Right lobe of liver (tissue), 6 donors: Measurements from ENCODE around the gene PODXL2. TPM values are rescaled to one million over a fixed set of nuclear protein-coding genes. Genes with fewer than 3 reads are reported as not detected.

Experiments
- ATAC-seq, 4 donors: fragments of 200-7000 bp; cut with Tn5 transposase; one replicate each; pipeline ENCODE4 v1.9.1; 2020; ENCODE audit warnings: mild to moderate bottlenecking in 4 of 4, moderate library complexity in 4 of 4
- DNase-seq, 3 donors: peaks; one replicate each; pipeline ENCODE4 v3.0.0-alpha.2; 2020
- H3K27ac ChIP-seq, 3 donors: fragments of 200-600 bp; one replicate each; pipeline ENCODE4 v1.8.0; 2022
- H3K27me3 ChIP-seq, 2 donors: fragments of 200-600 bp; one replicate each; pipeline ENCODE4 v1.8.0; 2022
- H3K36me3 ChIP-seq, 4 donors: fragments of 200-600 bp; sonication (generic) in 1 of 4; one replicate each; pipeline versions ENCODE4 v1.5.1 to v1.8.0; 2017 to 2022; ENCODE audit warnings: control low read depth in 1 of 4
- H3K4me1 ChIP-seq, 4 donors: fragments of 200-600 bp; sonication (generic) in 1 of 4; one replicate each; pipeline versions ENCODE4 v1.5.1 to v1.8.0; 2017 to 2022; ENCODE audit warnings: control low read depth in 1 of 4
- H3K4me3 ChIP-seq, 3 donors: fragments of 200-600 bp; one replicate each; pipeline ENCODE4 v1.8.0; 2022
- H3K9me3 ChIP-seq, 4 donors: fragments of 200-600 bp; sonication (generic) in 1 of 4; one replicate each; pipeline versions ENCODE4 v1.5.1 to v1.8.0; 2017 to 2022; ENCODE audit warnings: control low read depth in 1 of 4
- CTCF ChIP-seq, 4 donors: fragments of 200-600 bp in 3 of 4; fragments of 450-650 bp in 1 of 4; IDR thresholded peaks; one replicate each; pipeline versions ENCODE4 v1.5.1 to v1.8.0; 2016 to 2022; ENCODE audit warnings: antibody characterized with exemption in 4 of 4, mild to moderate bottlenecking in 2 of 4
- POLR2A ChIP-seq: fragments of 450-650 bp; IDR thresholded peaks from one replicate; pipeline ENCODE4 v1.6.1; 2017; ENCODE audit warnings: antibody characterized with exemption, mild to moderate bottlenecking
- WGBS: methylation state at CpG from one replicate; pipeline ENCODE4 v1.1.6; 2018; ENCODE audit warnings: low coverage, low lambda C conversion rate; ENCODE audit not compliant: insufficient coverage; ENCODE audit errors: missing lambda C conversion rate; 5-methylcytosine and 5-hydroxymethylcytosine counted together
- intact Hi-C, 2 donors: fragments of 100-400 bp; cut with DNase I; formaldehyde crosslinking; loops; one replicate each; pipeline versions ENCODE4 v1.11.2 to v1.14.1; 2022
- total RNA-seq, 6 experiments: library from RNA; depleted of rRNA in 2 of 6; stranded (reverse); fragments of >200 nt in 2 of 6; fragmentation: NEBNext Ultra II Directional in 3 of 6; extraction: Animal tissue kit (Norgen Biotek cat#: 25700) in 3 of 6; gene quantifications; one replicate each; pipeline versions ENCODE4 v1.1.0 to v1.2.4, GENCODE V29; 2016 to 2023
- donor health status: DM: no; HTN: yes; CAD: no.
- donor health status: DM: no; HTN: no; CAD: no.
- donor health status: DM: no; HTN: no; CAD: no.
- donor health status: DM: no; HTN: yes; CAD: no.
- donor health status: DM: no; HTN: yes; CAD: no.

The PODXL2 gene
- total RNA-seq, 6 experiments from 2014 or later = 0.19 to 1.6 (median 0.63) TPM

- TF ChIP-seq CTCF (IDR thresholded peaks at IDR 0.05) (no peak), POLR2A (no peak)
- H3K9me3 ChIP-seq = no peaks in the 10 kb centered on the region
- H3K36me3 ChIP-seq = peaks cover 0 to 6% (median 2%) of the 10 kb centered on the region in 4 donors
- WGBS = 33% methylated on average over 9 of the region's 16 CpGs
- ATAC-seq = peak; percentile 47 to 66 (median 61)
- H3K4me3 ChIP-seq = peak overlapping the region in 1 of 3 donors; percentile 18
- intact Hi-C loops = loop anchor here in 1 of 2 donors (10.0 kb wide), 1 partner anchor 137 kb away; no protein-coding TSS in a partner anchor
- no peaks in the 10 kb centered on the region for H3K27me3 ChIP-seq
- H3K27ac ChIP-seq = peak overlapping the region; percentile 36 to 84 (median 68)
- H3K4me1 ChIP-seq = peaks cover 0 to 61% (median 19%) of the 10 kb centered on the region in 4 donors
- peak; percentile 75 to 87 (median 79) for DNase-seq
These were observed 68.7 kb downstream of the PODXL2 start for GRCh38 chr3:127697551-127698240.

- 93% methylated on average over 3 of the region's 3 CpGs for WGBS
- Histone ChIP-seq H3K27me3 (no peaks in the 10 kb centered on the region), H3K36me3 (peaks cover 0 to 2% (median 0%) of the 10 kb centered on the region in 4 donors), H3K4me1 (peaks cover 0 to 67% (median 20%) of the 10 kb centered on the region in 4 donors), H3K9me3 (no peaks in the 10 kb centered on the region), H3K4me3 (no peak overlapping the region), H3K27ac (peak overlapping the region; percentile 36 to 84 (median 68))
- TF ChIP-seq POLR2A = no peak
- no peak for TF ChIP-seq CTCF (IDR thresholded peaks at IDR 0.05)
- ATAC-seq (no peak), DNase-seq (no peak)
- intact Hi-C loops = loop anchor here in 1 of 2 donors (10.0 kb wide), 1 partner anchor 137 kb away; no protein-coding TSS in a partner anchor
These were observed 69.3 kb downstream of the PODXL2 start for GRCh38 chr3:127698286-127698685.

GRCh38 chr3:127698691-127699415 is 69.9 kb downstream of the PODXL2 start:
- peak overlapping the region; percentile 36 to 84 (median 68) for H3K27ac ChIP-seq
- peak in 2 of 3 donors; percentile 14 to 42 for DNase-seq
- 76% methylated on average over 6 of the region's 6 CpGs for WGBS
- peaks cover 0 to 68% (median 20%) of the 10 kb centered on the region in 4 donors for H3K4me1 ChIP-seq
- H3K4me3 ChIP-seq = no peak overlapping the region
- TF ChIP-seq CTCF (IDR thresholded peaks at IDR 0.05) = no peak
- no peak for TF ChIP-seq POLR2A
- H3K36me3 ChIP-seq = no peaks in the 10 kb centered on the region
- no peak for ATAC-seq
- no peaks in the 10 kb centered on the region for H3K27me3 ChIP-seq
- no peaks in the 10 kb centered on the region for H3K9me3 ChIP-seq
- intact Hi-C loops = loop anchor here in 1 of 2 donors (10.0 kb wide), 1 partner anchor 136 kb away; no protein-coding TSS in a partner anchor

- ATAC-seq (no peak), DNase-seq (peak in 2 of 3 donors; percentile 12 to 31)
- Histone ChIP-seq H3K27me3 (no peaks in the 10 kb centered on the region), H3K4me1 (peaks cover 0 to 68% (median 20%) of the 10 kb centered on the region in 4 donors), H3K9me3 (no peaks in the 10 kb centered on the region), H3K36me3 (no peaks in the 10 kb centered on the region), H3K27ac (peak overlapping the region in 2 of 3 donors; percentile 68 to 84), H3K4me3 (no peak overlapping the region)
- no peak for TF ChIP-seq POLR2A
- TF ChIP-seq CTCF (IDR thresholded peaks at IDR 0.05) = no peak
- WGBS = 85% methylated on average over 8 of the region's 9 CpGs
- intact Hi-C loops = loop anchor here (10.0 kb wide), 2 partner anchors 115 to 135 kb away; no protein-coding TSS in a partner anchor
These were observed 70.7 kb downstream of the PODXL2 start for GRCh38 chr3:127699416-127700300.
